GM12892 (cell line): ENCODE measurements around the gene FXYD4. TPM values are rescaled to one million over a fixed set of nuclear protein-coding genes. Genes with fewer than 3 reads are reported as not detected.
"Not testable (repeated sequence)": the region's sequence is repeated elsewhere in the genome, so short reads cannot be mapped to it uniquely, and the experiment has no call there.

ENCODE experiments used
- DNase-seq: peaks from one replicate; pipeline ENCODE4 v3.0.0; 2011; ENCODE audit not compliant: insufficient read length
- FAIRE-seq: peaks from 2 replicates; lab custom pipeline; 2011; peaks lifted over from hg19 to GRCh38; lab: Jason Lieb, UNC
- POLR2A ChIP-seq: IDR thresholded peaks from 2 replicates; pipeline ENCODE4 v1.6.1; 2011; ENCODE audit warnings: low read depth, low read length, control low read depth
- POLR2AphosphoS5 ChIP-seq: IDR thresholded peaks from 2 replicates; pipeline ENCODE4 v1.6.1; 2011; ENCODE audit warnings: low read depth, low read length, control low read depth
- TAF1 ChIP-seq: IDR thresholded peaks from 2 replicates; pipeline ENCODE4 v1.6.1; 2011; ENCODE audit warnings: low read depth, mild to moderate bottlenecking, control low read depth, low read length, borderline replicate concordance
- polyA plus RNA-seq: library from polyadenylated mRNA; unstranded; fragments of >200 nt; gene quantifications from one replicate; pipeline ENCODE4 v1.2.1, GENCODE V29; 2012; ENCODE audit warnings: missing spikeins, inconsistent platforms; ENCODE audit not compliant: missing spikeins

Gene FXYD4
- polyA plus RNA-seq = not detected

GRCh38 chr10:43371418-43371817, at the start of gene FXYD4:
TSS of gene FXYD4 (plus strand) at chr10:43371636. CDS start at chr10:43373747, 2,111 bp downstream.
- DNase-seq = no peak
- FAIRE-seq = no peak
- TF ChIP-seq POLR2AphosphoS5 = no peak
- no peak for TF ChIP-seq POLR2A
- no peak for TF ChIP-seq TAF1

GRCh38 chr10:43322331-43322730, 49.1 kb upstream of the FXYD4 start:
- FAIRE-seq = no peak
- DNase-seq = no peak
- TF ChIP-seq POLR2A (no peak), POLR2AphosphoS5 (no peak), TAF1 (no peak)

- peak; percentile 43 for DNase-seq
- no peak for TF ChIP-seq POLR2AphosphoS5
- no peak for TF ChIP-seq TAF1
- TF ChIP-seq POLR2A = no peak
- no peak for FAIRE-seq
Observed at GRCh38 chr10:43322769-43323168, 48.7 kb upstream of the FXYD4 start.

- DNase-seq (no peak), FAIRE-seq (no peak)
- no peak for TF ChIP-seq TAF1
- no peak for TF ChIP-seq POLR2AphosphoS5
- TF ChIP-seq POLR2A = no peak
Observed at GRCh38 chr10:43323245-43323644, 48.2 kb upstream of the FXYD4 start.

DNA sequence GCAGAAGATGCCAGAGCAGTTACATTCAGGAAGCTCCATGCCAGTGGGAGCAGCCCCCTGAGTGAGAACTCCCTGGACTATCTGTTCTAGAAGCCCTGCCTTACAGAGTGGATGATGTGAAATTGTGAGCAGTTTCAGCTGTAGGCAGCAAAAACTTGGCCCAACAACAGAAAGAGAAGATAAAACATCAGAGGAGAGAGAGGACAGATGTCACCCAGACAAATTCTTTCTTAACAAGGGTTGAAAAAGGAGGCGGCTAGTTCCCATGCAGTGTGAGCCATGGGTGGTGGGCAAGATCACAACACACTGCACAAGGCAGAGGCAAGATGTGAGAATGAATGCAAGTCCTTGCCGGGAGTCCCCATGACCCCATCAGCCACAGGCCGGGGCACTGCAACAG, 46.6 kb upstream of the FXYD4 start:
- no peak for DNase-seq
- FAIRE-seq = no peak
- TF ChIP-seq TAF1 (no peak), POLR2AphosphoS5 (no peak), POLR2A (no peak)

DNA sequence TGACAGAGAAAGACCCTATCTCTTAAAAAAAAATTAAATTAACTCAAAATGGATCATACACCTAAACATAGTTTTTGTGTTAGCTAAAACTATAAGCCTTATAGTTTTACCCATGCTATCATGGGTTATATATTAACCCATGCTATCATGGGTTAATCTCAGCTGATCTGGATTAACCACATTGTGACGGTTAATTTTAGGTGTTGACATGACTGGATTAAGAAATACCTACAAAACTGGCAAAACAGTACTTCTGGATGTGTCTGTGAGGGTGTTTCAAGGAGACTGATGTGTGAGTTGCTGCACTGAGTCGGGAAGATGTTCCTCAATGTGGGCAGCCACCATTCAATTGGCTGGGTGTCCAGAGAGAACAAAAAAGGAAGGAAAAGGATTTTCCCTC, 44.3 kb upstream of the FXYD4 start:
- FAIRE-seq = no peak
- TF ChIP-seq TAF1 (no peak), POLR2A (no peak), POLR2AphosphoS5 (no peak)

GRCh38 chr10:43327986-43328385, 43.5 kb upstream of the FXYD4 start:
- FAIRE-seq = no peak
- no peak for DNase-seq
- TF ChIP-seq POLR2AphosphoS5 (no peak), POLR2A (no peak), TAF1 (no peak)

More for the DNA sequence above, 44.3 kb upstream of the FXYD4 start:
- DNase-seq = no peak

DNA sequence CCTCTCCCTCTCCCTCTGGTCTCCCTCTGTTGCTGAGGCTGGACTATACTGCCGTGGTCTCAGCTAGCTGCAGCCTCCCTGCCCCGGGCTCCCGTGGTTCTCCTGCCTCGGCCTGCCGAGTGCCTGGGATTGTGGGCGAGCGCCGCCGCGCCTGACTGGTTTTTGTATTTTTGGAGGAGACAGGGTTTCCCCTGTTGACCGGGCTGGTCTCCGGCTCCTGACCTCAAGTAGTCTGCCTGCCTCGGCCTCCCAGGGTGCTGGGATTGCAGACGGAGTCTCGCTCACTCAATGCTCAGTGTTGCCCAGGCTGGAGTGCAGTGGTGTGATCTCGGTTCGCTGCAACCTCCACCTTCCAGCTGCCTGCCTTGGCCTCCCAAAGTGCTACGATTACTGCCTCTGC, 42.6 kb upstream of the FXYD4 start:
- not testable (repeated sequence) for DNase-seq, FAIRE-seq

DNA sequence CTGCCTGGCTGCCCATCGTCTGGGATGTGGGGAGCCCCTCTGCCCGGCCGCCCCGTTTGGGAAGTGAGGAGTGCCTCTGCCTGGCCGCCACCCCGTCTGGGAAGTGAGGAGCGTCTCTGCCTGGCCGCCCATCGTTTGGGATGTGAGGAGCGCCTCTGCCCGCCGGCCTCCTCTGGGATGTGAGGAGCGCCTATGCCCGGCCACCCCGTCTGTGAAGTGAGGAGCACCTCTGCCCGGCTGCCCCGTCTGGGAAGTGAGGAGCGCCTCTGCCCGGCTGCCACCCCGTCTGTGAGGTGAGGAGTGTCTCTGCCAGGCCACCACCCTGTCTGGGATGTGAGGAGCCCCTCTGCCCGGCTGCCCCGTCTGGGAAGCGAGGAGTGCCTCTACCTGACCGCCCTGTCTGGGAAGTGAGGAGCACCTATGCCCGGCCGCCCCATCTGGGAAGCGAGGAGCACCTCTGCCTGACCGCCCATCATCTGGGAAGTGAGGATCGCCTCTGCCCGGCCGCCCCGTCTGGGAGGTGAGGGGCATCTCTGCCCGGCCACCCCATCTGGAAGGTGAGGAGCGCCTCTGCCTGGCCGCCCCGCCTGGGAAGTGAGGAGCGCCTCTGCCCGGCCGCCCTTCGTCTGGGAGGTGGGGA, 42.1 kb upstream of the FXYD4 start:
- DNase-seq, FAIRE-seq: not testable (repeated sequence)

- not testable (repeated sequence) for DNase-seq, FAIRE-seq
Observed at GRCh38 chr10:43330049-43330823, 41.2 kb upstream of the FXYD4 start.

GRCh38 chr10:43330824-43331127, 40.7 kb upstream of the FXYD4 start:
- not testable (repeated sequence) for DNase-seq, FAIRE-seq

DNA sequence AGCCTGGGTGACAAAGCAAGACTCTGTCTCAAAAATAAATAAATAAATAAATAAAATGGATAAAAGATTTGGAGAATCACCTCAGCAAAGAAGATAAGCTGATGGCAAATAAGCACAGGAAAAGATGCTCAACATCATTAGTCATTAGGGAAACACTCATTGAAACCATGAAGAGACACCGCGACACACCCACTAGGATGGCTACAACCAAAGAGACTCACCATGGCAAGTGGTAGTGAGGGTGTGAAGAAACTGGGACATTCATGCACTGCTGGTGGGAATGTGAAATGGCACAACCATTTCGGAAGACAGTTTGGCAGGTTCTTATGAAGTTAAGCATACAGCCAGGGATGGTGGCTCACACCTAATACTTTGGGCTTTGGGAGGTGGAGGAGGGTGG, 37.8 kb upstream of the FXYD4 start:
- DNase-seq = no peak
- TF ChIP-seq POLR2A (no peak), POLR2AphosphoS5 (no peak), TAF1 (no peak)
- FAIRE-seq = no peak

DNA sequence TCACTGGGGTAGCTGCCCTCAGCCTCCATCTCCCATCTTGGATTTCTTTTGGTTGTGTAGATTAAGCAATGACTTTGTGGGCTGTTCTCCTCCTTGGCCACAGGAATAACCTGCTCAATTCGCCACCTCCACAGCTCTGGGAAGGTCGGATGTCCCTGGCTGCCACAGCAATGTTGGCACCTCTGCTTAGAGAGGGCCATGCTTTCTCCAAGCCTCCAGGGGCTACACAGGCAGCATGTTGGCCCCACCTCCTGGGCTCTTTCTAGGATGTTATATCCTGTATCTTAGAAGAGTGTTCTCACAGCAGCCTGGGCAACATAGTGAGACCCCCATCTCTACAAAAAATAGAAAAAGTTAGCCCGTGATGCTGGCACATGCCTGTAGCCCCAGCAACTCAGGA, 35.4 kb upstream of the FXYD4 start:
- TF ChIP-seq TAF1 (no peak), POLR2A (no peak), POLR2AphosphoS5 (no peak)
- no peak for FAIRE-seq
- no peak for DNase-seq
